ENCODE measurements around the gene ARL15.

The ARL15 gene

DNA sequence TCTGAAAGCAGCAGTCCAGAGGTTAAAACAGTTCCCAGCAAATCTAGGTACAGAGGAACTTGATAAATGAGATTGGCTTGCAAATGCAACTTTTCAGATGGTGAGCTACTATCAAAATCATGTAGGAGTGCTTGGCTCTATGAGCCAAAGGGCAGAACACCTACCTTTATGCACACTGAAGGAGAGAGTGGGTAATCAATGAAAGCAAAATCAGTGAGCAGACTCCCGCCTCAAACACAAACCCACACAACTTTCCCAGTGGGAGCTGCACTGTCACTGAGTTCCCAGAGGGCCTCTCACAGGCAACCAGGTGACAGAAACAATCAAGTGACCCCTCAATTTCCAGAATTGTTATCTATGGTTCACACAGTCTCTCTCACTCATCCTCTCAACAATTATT lies 8.5 kb downstream of the ARL15 start:
- H3K79me2 ChIP-seq (ENCODE audit: low read length), result no peaks in the 10 kb centered on the region
- no peak overlapping the region for H3K27ac ChIP-seq (ENCODE audit: low read length)
- H3K4me1 ChIP-seq (ENCODE audit: low read length), result no peaks in the 10 kb centered on the region
- no peak overlapping the region for H3K9ac ChIP-seq (ENCODE audit: low read length)
- no peaks in the 10 kb centered on the region for H4K20me1 ChIP-seq (ENCODE audit: insufficient read depth, low read length)
- H2AFZ ChIP-seq (ENCODE audit: low read depth, low read length), result no peak overlapping the region
- H3K4me2 ChIP-seq (ENCODE audit: low read length), result no peak overlapping the region
- H3K9me3 ChIP-seq (ENCODE audit: insufficient read depth, low read length), result no peaks in the 10 kb centered on the region
- H3K4me3 ChIP-seq (ENCODE audit: low read length), result no peak overlapping the region
- H3K27me3 ChIP-seq (ENCODE audit: low read depth, low read length), result no peaks in the 10 kb centered on the region
- TF ChIP-seq EZH2phosphoT487 (IDR thresholded peaks at IDR 0.05; ENCODE audit: low read depth) (no peak), CTCF (IDR thresholded peaks at IDR 0.05; ENCODE audit: low read depth, low read length) (no peak)
- H3K36me3 ChIP-seq (replicated peaks; ENCODE audit: low read depth, low read length), result no peaks in the 10 kb centered on the region

DNA sequence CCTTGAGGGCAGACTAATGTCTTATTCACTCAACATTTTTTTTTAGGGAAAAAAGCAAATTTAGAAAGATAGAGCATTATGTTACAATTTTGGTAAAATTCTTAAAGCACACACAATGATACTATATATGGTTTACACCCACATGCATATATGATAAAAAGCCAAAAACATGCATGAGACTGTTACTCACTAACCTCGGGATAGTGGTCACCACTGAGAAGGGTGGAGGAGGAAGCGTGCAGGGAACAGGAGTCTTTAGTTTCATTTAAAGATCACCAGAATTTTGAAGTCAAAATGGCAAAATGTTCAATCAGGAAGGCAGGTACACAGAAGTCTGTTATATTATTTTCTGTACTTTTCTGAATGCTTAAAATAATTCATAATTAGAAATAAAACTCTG lies 9.2 kb downstream of the ARL15 start:
- no peaks in the 10 kb centered on the region for H3K27me3 ChIP-seq (ENCODE audit: low read depth, low read length)
- H3K9ac ChIP-seq (ENCODE audit: low read length), result no peak overlapping the region
- H3K9me3 ChIP-seq (ENCODE audit: insufficient read depth, low read length), result no peaks in the 10 kb centered on the region
- no peaks in the 10 kb centered on the region for H3K36me3 ChIP-seq (replicated peaks; ENCODE audit: low read depth, low read length)
- H3K4me1 ChIP-seq (ENCODE audit: low read length), result no peaks in the 10 kb centered on the region
- no peaks in the 10 kb centered on the region for H4K20me1 ChIP-seq (ENCODE audit: insufficient read depth, low read length)
- TF ChIP-seq CTCF (IDR thresholded peaks at IDR 0.05; ENCODE audit: low read depth, low read length) (no peak), EZH2phosphoT487 (IDR thresholded peaks at IDR 0.05; ENCODE audit: low read depth) (no peak)
- H3K79me2 ChIP-seq (ENCODE audit: low read length), result no peaks in the 10 kb centered on the region
- H2AFZ ChIP-seq (ENCODE audit: low read depth, low read length), result no peak overlapping the region
- no peak overlapping the region for H3K4me3 ChIP-seq (ENCODE audit: low read length)
- no peak overlapping the region for H3K4me2 ChIP-seq (ENCODE audit: low read length)
- H3K27ac ChIP-seq (ENCODE audit: low read length), result no peak overlapping the region

GRCh38 chr5:54298947-54299346 lies 11.4 kb downstream of the ARL15 start:
- Histone ChIP-seq H3K9me3 (ENCODE audit: insufficient read depth, low read length) (no peaks in the 10 kb centered on the region), H3K27ac (ENCODE audit: low read length) (no peak overlapping the region), H3K4me2 (ENCODE audit: low read length) (no peak overlapping the region), H3K4me1 (ENCODE audit: low read length) (no peaks in the 10 kb centered on the region), H3K9ac (ENCODE audit: low read length) (no peak overlapping the region), H3K27me3 (ENCODE audit: low read depth, low read length) (no peaks in the 10 kb centered on the region), H4K20me1 (ENCODE audit: insufficient read depth, low read length) (no peaks in the 10 kb centered on the region), H3K79me2 (ENCODE audit: low read length) (no peaks in the 10 kb centered on the region), H2AFZ (ENCODE audit: low read depth, low read length) (no peak overlapping the region), H3K4me3 (ENCODE audit: low read length) (no peak overlapping the region), H3K36me3 (replicated peaks; ENCODE audit: low read depth, low read length) (no peaks in the 10 kb centered on the region)
- TF ChIP-seq CTCF (IDR thresholded peaks at IDR 0.05; ENCODE audit: low read depth, low read length) (no peak), EZH2phosphoT487 (IDR thresholded peaks at IDR 0.05; ENCODE audit: low read depth) (no peak)

GRCh38 chr5:54296386-54296785 lies 14.0 kb downstream of the ARL15 start:
- Histone ChIP-seq H3K27ac (ENCODE audit: low read length) (no peak overlapping the region), H3K36me3 (replicated peaks; ENCODE audit: low read depth, low read length) (no peaks in the 10 kb centered on the region), H2AFZ (ENCODE audit: low read depth, low read length) (no peak overlapping the region), H3K9ac (ENCODE audit: low read length) (no peak overlapping the region), H3K4me3 (ENCODE audit: low read length) (no peak overlapping the region), H3K4me1 (ENCODE audit: low read length) (no peaks in the 10 kb centered on the region), H3K79me2 (ENCODE audit: low read length) (no peaks in the 10 kb centered on the region), H3K9me3 (ENCODE audit: insufficient read depth, low read length) (no peaks in the 10 kb centered on the region), H3K4me2 (ENCODE audit: low read length) (no peak overlapping the region), H4K20me1 (ENCODE audit: insufficient read depth, low read length) (no peaks in the 10 kb centered on the region), H3K27me3 (ENCODE audit: low read depth, low read length) (no peaks in the 10 kb centered on the region)
- TF ChIP-seq EZH2phosphoT487 (IDR thresholded peaks at IDR 0.05; ENCODE audit: low read depth) (no peak), CTCF (IDR thresholded peaks at IDR 0.05; ENCODE audit: low read depth, low read length) (no peak)

All from OCI-LY3 (cell line).